ENCODE results near the gene PRKCE. TPM values are rescaled to one million over a fixed set of nuclear protein-coding genes. Genes with fewer than 3 reads are reported as not detected.

The PRKCE gene
- total RNA-seq, 1 experiment from 2014 or later, result 21.7 TPM

GRCh38 chr2:45869165-45869501 is 217.7 kb downstream of the PRKCE start:
- Histone ChIP-seq H3K27me3 (ENCODE audit: insufficient read depth, low read depth) (no peaks in the 10 kb centered on the region), H3K9me2 (ENCODE audit: insufficient read depth) (no peaks in the 10 kb centered on the region), H3K4me1 (replicated peaks; ENCODE audit: insufficient read depth) (no peaks in the 10 kb centered on the region), H3K4me3 (no peak overlapping the region), H3K79me2 (ENCODE audit: low read depth) (no peaks in the 10 kb centered on the region), H3F3A (ENCODE audit: insufficient read depth, low read depth) (peaks cover 5% of the 10 kb centered on the region; the same call in 1 of the 2 replicates), H3K36me3 (ENCODE audit: low read depth) (no peaks in the 10 kb centered on the region), H2AFZ (no peak overlapping the region), H3K27ac (no peak overlapping the region), H3K4me2 (no peak overlapping the region), H3K9me3 (ENCODE audit: insufficient read depth, low read depth) (no peaks in the 10 kb centered on the region), H4K20me1 (ENCODE audit: insufficient read depth) (no peaks in the 10 kb centered on the region)
- DNase-seq, result no peak
- POLR2A ChIA-PET (ENCODE audit: unreplicated experiment), result no interaction called here
- BruUV-seq (replicated peaks), result no TSS peak
- intact Hi-C loops (cut with micrococcal nuclease; ENCODE audit: unreplicated experiment), result no loop called here
- TF ChIP-seq CTCF (conservative IDR thresholded peaks at IDR 0.05) (no peak), EZH2 (IDR thresholded peaks at IDR 0.05; ENCODE audit: low read depth) (no peak)
- CTCF ChIA-PET, result interaction anchor here (0.6 to 1.0 kb wide), 3 partner anchors 18 to 124 kb away, joined by 3 to 6 read pairs (median 5); no protein-coding TSS in a partner anchor

- TF ChIP-seq EZH2 (IDR thresholded peaks at IDR 0.05; ENCODE audit: low read depth), result no peak
- no peak for TF ChIP-seq CTCF (conservative IDR thresholded peaks at IDR 0.05)
- Histone ChIP-seq H3F3A (ENCODE audit: insufficient read depth, low read depth) (peaks cover 5% of the 10 kb centered on the region; the same call in 1 of the 2 replicates), H4K20me1 (ENCODE audit: insufficient read depth) (no peaks in the 10 kb centered on the region), H3K4me1 (replicated peaks; ENCODE audit: insufficient read depth) (no peaks in the 10 kb centered on the region), H3K9me3 (ENCODE audit: insufficient read depth, low read depth) (peaks cover 8% of the 10 kb centered on the region; the same call in 1 of the 2 replicates), H3K9me2 (ENCODE audit: insufficient read depth) (no peaks in the 10 kb centered on the region), H2AFZ (no peak overlapping the region), H3K79me2 (ENCODE audit: low read depth) (no peaks in the 10 kb centered on the region), H3K27ac (no peak overlapping the region), H3K36me3 (ENCODE audit: low read depth) (no peaks in the 10 kb centered on the region), H3K4me2 (no peak overlapping the region), H3K4me3 (no peak overlapping the region), H3K27me3 (ENCODE audit: insufficient read depth, low read depth) (no peaks in the 10 kb centered on the region)
- no peak for DNase-seq
- CTCF ChIA-PET, result no interaction called here
- intact Hi-C loops (cut with micrococcal nuclease; ENCODE audit: unreplicated experiment), result no loop called here
- no TSS peak for BruUV-seq (replicated peaks)
- POLR2A ChIA-PET (ENCODE audit: unreplicated experiment), result no interaction called here
Observed at GRCh38 chr2:45871025-45871424, 219.6 kb downstream of the PRKCE start.

GRCh38 chr2:45871541-45871940 is 220.1 kb downstream of the PRKCE start:
- peaks cover 5% of the 10 kb centered on the region; the same call in 1 of the 2 replicates for H3F3A ChIP-seq (ENCODE audit: insufficient read depth, low read depth)
- H3K9me2 ChIP-seq (ENCODE audit: insufficient read depth), result no peaks in the 10 kb centered on the region
- no peaks in the 10 kb centered on the region for H3K27me3 ChIP-seq (ENCODE audit: insufficient read depth, low read depth)
- no peak overlapping the region for H3K4me2 ChIP-seq
- BruUV-seq (replicated peaks), result no TSS peak
- no peaks in the 10 kb centered on the region for H3K36me3 ChIP-seq (ENCODE audit: low read depth)
- H3K9me3 ChIP-seq (ENCODE audit: insufficient read depth, low read depth), result peaks cover 14% of the 10 kb centered on the region
- H4K20me1 ChIP-seq (ENCODE audit: insufficient read depth), result no peaks in the 10 kb centered on the region
- intact Hi-C loops (cut with micrococcal nuclease; ENCODE audit: unreplicated experiment), result no loop called here
- TF ChIP-seq CTCF (conservative IDR thresholded peaks at IDR 0.05) (no peak), EZH2 (IDR thresholded peaks at IDR 0.05; ENCODE audit: low read depth) (no peak)
- no peaks in the 10 kb centered on the region for H3K79me2 ChIP-seq (ENCODE audit: low read depth)
- no peak overlapping the region for H3K4me3 ChIP-seq
- H3K4me1 ChIP-seq (replicated peaks; ENCODE audit: insufficient read depth), result no peaks in the 10 kb centered on the region
- no peak overlapping the region for H3K27ac ChIP-seq
- DNase-seq, result no peak
- POLR2A ChIA-PET (ENCODE audit: unreplicated experiment), result interaction anchor here (0.6 kb wide), 1 partner anchor 9 kb away, joined by 3 read pairs; no protein-coding TSS in a partner anchor
- CTCF ChIA-PET, result no interaction called here
- no peak overlapping the region for H2AFZ ChIP-seq
